NT2/D1 (cell line): ENCODE results near the gene AQP7.

Source experiments
- DNase-seq: peaks from one replicate; pipeline ENCODE4 v3.0.0-alpha.2; 2011; ENCODE audit warnings: low read depth, low spot score
- H3K27me3 ChIP-seq: 2 replicates; pipeline ENCODE4 v1.6.0; 2011; ENCODE audit warnings: mild to moderate bottlenecking; ENCODE audit not compliant: insufficient read length, insufficient read depth
- H3K36me3 ChIP-seq: 2 replicates; pipeline ENCODE4 v1.6.1; 2011; ENCODE audit warnings: mild to moderate bottlenecking, low read length, mixed read lengths; ENCODE audit not compliant: insufficient read depth, insufficient read length
- H3K4me1 ChIP-seq: 2 replicates; pipeline ENCODE4 v1.5.1; 2011; ENCODE audit not compliant: insufficient read depth, insufficient read length
- H3K4me3 ChIP-seq: 2 replicates; pipeline ENCODE4 v1.5.1; 2011; ENCODE audit warnings: low read depth; ENCODE audit not compliant: insufficient read length
- H3K9ac ChIP-seq: 2 replicates; pipeline ENCODE4 v1.6.0; 2011; ENCODE audit warnings: low read depth; ENCODE audit not compliant: insufficient read length
- H3K9me3 ChIP-seq: 2 replicates; pipeline ENCODE4 v1.5.1; 2011; ENCODE audit warnings: mild to moderate bottlenecking, low read length; ENCODE audit not compliant: insufficient read depth
- SUZ12 ChIP-seq: IDR thresholded peaks from 2 replicates; pipeline ENCODE4 v1.6.1; 2011; ENCODE audit not compliant: insufficient read length, insufficient read depth; ENCODE audit errors: extremely low read depth
- YY1 ChIP-seq: IDR thresholded peaks from 2 replicates; pipeline ENCODE4 v1.6.1; 2011; ENCODE audit not compliant: insufficient read length, insufficient read depth
- ZNF274 ChIP-seq: IDR thresholded peaks from 2 replicates; pipeline ENCODE4 v1.6.1; 2011; ENCODE audit warnings: mild to moderate bottlenecking, low read depth, low read length

Gene AQP7

GRCh38 chr9:33354651-33355211, 47.6 kb downstream of the AQP7 start:
- Histone ChIP-seq H3K4me3 (no peak overlapping the region), H3K9me3 (no peaks in the 10 kb centered on the region), H3K27me3 (no peaks in the 10 kb centered on the region), H3K4me1 (no peaks in the 10 kb centered on the region), H3K9ac (no peak overlapping the region), H3K36me3 (peaks cover 32% of the 10 kb centered on the region)
- no peak for DNase-seq
- TF ChIP-seq YY1, result no peak
- TF ChIP-seq SUZ12, result no peak
- TF ChIP-seq ZNF274, result no peak

GRCh38 chr9:33351547-33351946, 50.8 kb downstream of the AQP7 start:
- Histone ChIP-seq H3K27me3 (no peaks in the 10 kb centered on the region), H3K36me3 (peaks cover 57% of the 10 kb centered on the region), H3K4me1 (no peaks in the 10 kb centered on the region), H3K9me3 (no peaks in the 10 kb centered on the region), H3K9ac (no peak overlapping the region), H3K4me3 (no peak overlapping the region)
- no peak for TF ChIP-seq SUZ12
- no peak for TF ChIP-seq YY1
- TF ChIP-seq ZNF274, result no peak
- no peak for DNase-seq

- Histone ChIP-seq H3K27me3 (no peaks in the 10 kb centered on the region), H3K4me3 (no peak overlapping the region), H3K9ac (no peak overlapping the region), H3K36me3 (peaks cover 61% of the 10 kb centered on the region), H3K4me1 (no peaks in the 10 kb centered on the region), H3K9me3 (no peaks in the 10 kb centered on the region)
- DNase-seq, result no peak
- TF ChIP-seq SUZ12, result no peak
- no peak for TF ChIP-seq YY1
- TF ChIP-seq ZNF274, result no peak
These were observed 52.1 kb downstream of the AQP7 start for GRCh38 chr9:33350310-33350709.

GRCh38 chr9:33349743-33350142, 52.6 kb downstream of the AQP7 start:
- no peak overlapping the region for H3K9ac ChIP-seq
- peaks cover 60% of the 10 kb centered on the region for H3K36me3 ChIP-seq

GRCh38 chr9:33348998-33349397, 53.4 kb downstream of the AQP7 start:
- no peak for DNase-seq
- Histone ChIP-seq H3K27me3 (no peaks in the 10 kb centered on the region), H3K9ac (no peak overlapping the region), H3K4me1 (no peaks in the 10 kb centered on the region), H3K36me3 (peaks cover 61% of the 10 kb centered on the region), H3K9me3 (no peaks in the 10 kb centered on the region), H3K4me3 (no peak overlapping the region)
- TF ChIP-seq YY1 (no peak), ZNF274 (no peak), SUZ12 (no peak)

More at GRCh38 chr9:33349743-33350142, 52.6 kb downstream of the AQP7 start:
- DNase-seq, result no peak
- no peak for TF ChIP-seq ZNF274
- no peak for TF ChIP-seq SUZ12
- TF ChIP-seq YY1, result no peak
- Histone ChIP-seq H3K27me3 (no peaks in the 10 kb centered on the region), H3K4me3 (no peak overlapping the region), H3K4me1 (no peaks in the 10 kb centered on the region), H3K9me3 (no peaks in the 10 kb centered on the region)

- Histone ChIP-seq H3K36me3 (peaks cover 76% of the 10 kb centered on the region), H3K4me3 (no peak overlapping the region), H3K4me1 (no peaks in the 10 kb centered on the region)
These were observed 55.8 kb downstream of the AQP7 start for GRCh38 chr9:33346564-33346963.

GRCh38 chr9:33344145-33344544, 58.2 kb downstream of the AQP7 start:
- no peak for DNase-seq
- H3K27me3 ChIP-seq, result no peaks in the 10 kb centered on the region
- H3K4me3 ChIP-seq, result no peak overlapping the region
- peaks cover 92% of the 10 kb centered on the region for H3K36me3 ChIP-seq
- H3K9ac ChIP-seq, result no peak overlapping the region
- H3K9me3 ChIP-seq, result peaks cover 20% of the 10 kb centered on the region
- no peaks in the 10 kb centered on the region for H3K4me1 ChIP-seq
- TF ChIP-seq ZNF274 (no peak), YY1 (no peak), SUZ12 (no peak)

More at GRCh38 chr9:33346564-33346963, 55.8 kb downstream of the AQP7 start:
- DNase-seq, result no peak
- no peaks in the 10 kb centered on the region for H3K27me3 ChIP-seq
- H3K9ac ChIP-seq, result no peak overlapping the region
- H3K9me3 ChIP-seq, result no peaks in the 10 kb centered on the region
- TF ChIP-seq ZNF274, result no peak
- TF ChIP-seq SUZ12, result no peak
- TF ChIP-seq YY1, result no peak
